OCI-LY1 (cell line): ENCODE data around the gene ARHGAP44.

Source experiments
- EZH2 ChIP-seq: fragments of 200-600 bp; sonication (generic), shearing (Covaris generic); IDR thresholded peaks from 2 replicates; pipeline ENCODE4 v1.8.0; 2017; ENCODE audit warnings: borderline replicate concordance, mixed run types, mild to moderate bottlenecking, antibody characterized with exemption, low read length, moderate library complexity, mixed read lengths
- TF ChIP-seq, protein P1 (sequence below): fragments of 200-600 bp; sonication (generic), shearing (Covaris generic); IDR thresholded peaks from 2 replicates; pipeline ENCODE4 v1.5.1; 2017; ENCODE audit warnings: mild to moderate bottlenecking, antibody characterized with exemption, low read length, moderate library complexity, mixed read lengths

DNA sequence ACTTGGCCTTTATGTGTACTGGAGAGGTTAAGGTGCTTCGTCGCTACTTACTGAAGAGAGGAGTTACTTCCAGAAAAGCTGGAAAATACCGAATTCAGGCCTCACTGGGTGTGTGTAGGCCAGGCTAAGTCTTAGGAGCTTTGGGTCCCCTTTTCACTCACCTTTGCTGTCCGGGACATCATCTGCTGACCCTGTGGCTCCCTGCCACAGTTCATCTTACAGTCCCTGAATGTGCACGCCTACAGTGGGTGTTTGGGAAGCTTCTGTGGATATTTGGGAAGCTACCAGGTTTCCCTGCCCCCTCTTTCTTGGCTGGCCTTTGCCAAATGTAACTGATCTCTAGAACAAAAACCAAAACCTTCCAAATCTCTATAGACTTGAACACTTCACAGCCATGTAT lies 177.1 kb downstream of the ARHGAP44 start:
- TF ChIP-seq, protein P1, sequence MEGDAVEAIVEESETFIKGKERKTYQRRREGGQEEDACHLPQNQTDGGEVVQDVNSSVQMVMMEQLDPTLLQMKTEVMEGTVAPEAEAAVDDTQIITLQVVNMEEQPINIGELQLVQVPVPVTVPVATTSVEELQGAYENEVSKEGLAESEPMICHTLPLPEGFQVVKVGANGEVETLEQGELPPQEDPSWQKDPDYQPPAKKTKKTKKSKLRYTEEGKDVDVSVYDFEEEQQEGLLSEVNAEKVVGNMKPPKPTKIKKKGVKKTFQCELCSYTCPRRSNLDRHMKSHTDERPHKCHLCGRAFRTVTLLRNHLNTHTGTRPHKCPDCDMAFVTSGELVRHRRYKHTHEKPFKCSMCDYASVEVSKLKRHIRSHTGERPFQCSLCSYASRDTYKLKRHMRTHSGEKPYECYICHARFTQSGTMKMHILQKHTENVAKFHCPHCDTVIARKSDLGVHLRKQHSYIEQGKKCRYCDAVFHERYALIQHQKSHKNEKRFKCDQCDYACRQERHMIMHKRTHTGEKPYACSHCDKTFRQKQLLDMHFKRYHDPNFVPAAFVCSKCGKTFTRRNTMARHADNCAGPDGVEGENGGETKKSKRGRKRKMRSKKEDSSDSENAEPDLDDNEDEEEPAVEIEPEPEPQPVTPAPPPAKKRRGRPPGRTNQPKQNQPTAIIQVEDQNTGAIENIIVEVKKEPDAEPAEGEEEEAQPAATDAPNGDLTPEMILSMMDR = no peak
- no peak for TF ChIP-seq EZH2
